ENCODE results near the gene ADPRHL1. TPM values are rescaled to one million over a fixed set of nuclear protein-coding genes. Genes with fewer than 3 reads are reported as not detected.
"Not testable (repeated sequence)": the region's sequence is repeated elsewhere in the genome, so short reads cannot be mapped to it uniquely, and the experiment has no call there.

The ADPRHL1 gene
- total RNA-seq, 2 experiments from 2014 or later = 0.57 to 0.65 TPM

DNA sequence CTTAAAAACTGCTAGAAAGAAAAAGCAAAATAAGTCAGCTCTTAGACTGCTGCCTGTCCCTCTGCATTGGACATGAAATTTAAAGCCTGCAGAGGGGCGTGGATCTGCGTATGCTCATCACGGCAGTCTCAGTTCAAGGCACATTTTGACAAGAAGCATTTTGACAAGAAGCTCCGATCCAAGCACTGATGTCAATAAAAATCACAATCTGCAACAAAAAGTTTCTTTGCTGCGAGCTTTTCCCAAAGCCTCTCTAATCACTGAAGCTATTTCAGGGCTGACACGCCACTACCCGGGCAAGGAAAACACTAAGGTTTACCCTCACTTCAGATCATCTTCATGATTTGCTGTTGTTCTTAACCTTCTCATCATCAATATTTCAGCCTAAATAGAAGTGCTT is 29.8 kb upstream of the ADPRHL1 start:
- POLR2A ChIA-PET = no interaction called here
- CTCF ChIA-PET = no interaction called here

DNA sequence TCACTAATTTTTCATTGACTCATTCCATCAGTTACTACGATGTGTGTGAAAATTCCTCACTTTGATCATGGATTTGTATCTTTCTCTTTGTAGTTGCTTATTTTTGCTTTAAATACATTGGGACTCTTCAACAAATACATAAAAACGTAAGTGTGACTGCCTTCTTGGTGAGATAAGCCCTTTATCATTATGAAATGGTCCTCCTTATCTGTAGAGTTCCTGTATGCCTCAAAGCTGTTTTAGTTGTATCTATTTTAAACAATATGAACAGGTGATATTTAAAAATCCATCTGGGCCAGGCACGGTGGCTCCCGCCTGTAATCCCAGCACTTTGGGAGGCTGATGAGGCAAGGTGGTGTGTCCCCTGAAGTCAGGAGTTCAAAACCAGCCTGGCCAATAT is 25.9 kb upstream of the ADPRHL1 start:
- POLR2A ChIA-PET = no interaction called here
- CTCF ChIA-PET = no interaction called here

- ChIA-PET CTCF (no interaction called here), POLR2A (no interaction called here)
Observed at GRCh38 chr13:113477724-113478123, 24.4 kb upstream of the ADPRHL1 start.

- CTCF ChIA-PET = no interaction called here
- POLR2A ChIA-PET = no interaction called here
Observed at GRCh38 chr13:113476811-113477210, 23.5 kb upstream of the ADPRHL1 start.

- CTCF ChIA-PET = no interaction called here
- POLR2A ChIA-PET = no interaction called here
Observed at GRCh38 chr13:113475911-113476310, 22.6 kb upstream of the ADPRHL1 start.

DNA sequence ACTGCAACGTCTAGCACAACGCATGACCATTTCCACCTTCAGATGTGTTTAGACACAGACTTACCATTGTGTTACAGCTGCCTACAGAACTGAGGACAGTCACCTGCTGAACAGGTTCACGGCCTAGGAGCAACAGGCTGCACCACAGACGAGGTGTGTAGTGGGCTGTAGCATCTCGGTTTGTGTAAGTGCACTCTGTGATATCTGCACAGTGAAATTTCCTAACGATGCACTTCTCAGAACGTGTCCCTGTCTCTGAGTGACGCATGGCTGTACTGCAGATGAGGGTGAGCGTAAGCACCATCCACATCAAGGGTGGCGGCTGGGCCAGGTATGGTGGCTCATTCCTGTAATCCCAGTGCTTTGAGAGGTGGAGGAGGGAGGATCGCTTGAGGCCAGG is 22.0 kb upstream of the ADPRHL1 start:
- POLR2A ChIA-PET = no interaction called here
- CTCF ChIA-PET = no interaction called here

DNA sequence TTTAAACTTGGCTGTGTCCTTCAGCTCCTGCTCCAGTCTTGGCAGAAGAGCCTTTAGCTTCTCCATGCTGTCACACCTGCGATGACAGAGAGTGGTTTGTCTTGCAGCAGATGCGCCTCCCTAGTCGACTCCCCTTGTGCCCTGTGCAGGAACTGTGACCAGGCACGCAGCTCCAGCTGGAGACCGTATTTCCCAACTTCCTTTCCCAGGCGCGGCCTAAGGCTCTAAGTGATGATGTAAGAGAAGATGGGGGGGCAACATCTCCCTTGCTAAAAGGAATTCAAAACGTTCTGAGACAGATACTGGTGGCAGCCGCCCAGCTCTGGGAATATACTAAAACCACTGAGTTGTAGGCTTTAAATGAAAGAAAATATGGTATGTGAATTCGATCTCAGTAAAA is 20.9 kb upstream of the ADPRHL1 start:
- CTCF ChIA-PET = no interaction called here
- POLR2A ChIA-PET = no interaction called here

DNA sequence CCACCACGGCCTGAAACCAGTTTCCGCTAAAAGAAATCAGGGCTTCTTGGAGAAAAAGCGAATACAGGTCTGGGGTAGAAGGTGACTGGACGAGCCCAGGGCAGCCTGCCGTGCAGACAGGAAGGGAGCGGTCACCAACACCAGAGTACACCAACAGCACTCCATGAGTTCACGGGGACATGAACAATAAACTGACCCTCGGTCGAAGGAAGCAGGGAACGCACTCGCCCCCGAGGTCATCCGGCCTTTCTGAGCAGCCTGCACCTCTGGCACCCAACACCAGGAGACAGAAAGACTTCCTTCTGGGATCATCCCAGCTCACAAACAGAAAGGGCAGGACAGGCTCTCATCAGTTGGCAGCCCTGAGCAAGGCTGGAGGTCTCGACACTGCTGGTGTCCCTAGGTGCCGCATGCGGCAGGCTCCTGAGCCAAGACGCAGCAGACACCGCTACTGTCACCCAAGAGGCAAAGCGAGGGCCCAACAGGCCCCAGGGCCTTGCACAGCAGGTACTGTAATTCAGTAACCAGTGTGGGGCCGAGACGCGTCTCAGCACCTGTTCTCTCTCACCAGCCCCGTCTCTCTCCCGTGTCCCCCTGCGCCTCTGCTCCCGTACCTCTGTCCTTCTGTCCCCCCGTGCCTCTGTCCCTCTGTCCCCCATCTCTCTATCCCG is 19.2 kb upstream of the ADPRHL1 start:
- ChIA-PET POLR2A (no interaction called here), CTCF (no interaction called here)

DNA sequence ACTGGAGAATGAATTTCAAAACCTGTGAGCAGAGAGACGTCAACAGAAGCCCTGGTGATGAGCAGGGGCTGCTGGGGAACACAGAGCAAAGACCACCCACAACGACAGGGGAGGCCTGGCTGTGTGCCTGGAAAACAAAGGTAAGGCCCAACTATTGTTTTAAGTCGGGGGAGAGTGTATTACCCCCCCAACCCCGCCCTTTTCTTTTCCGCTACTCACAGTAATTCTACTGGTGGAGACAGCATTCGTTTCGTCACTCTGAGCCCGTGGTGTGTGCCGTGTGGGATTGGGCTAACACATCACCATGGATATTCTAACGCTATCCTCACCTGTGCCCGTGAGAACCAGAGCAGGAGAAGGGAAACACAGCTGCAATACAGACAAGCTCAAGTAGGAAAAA is 18.6 kb upstream of the ADPRHL1 start:
- ChIA-PET CTCF (no interaction called here), POLR2A (no interaction called here)

DNA sequence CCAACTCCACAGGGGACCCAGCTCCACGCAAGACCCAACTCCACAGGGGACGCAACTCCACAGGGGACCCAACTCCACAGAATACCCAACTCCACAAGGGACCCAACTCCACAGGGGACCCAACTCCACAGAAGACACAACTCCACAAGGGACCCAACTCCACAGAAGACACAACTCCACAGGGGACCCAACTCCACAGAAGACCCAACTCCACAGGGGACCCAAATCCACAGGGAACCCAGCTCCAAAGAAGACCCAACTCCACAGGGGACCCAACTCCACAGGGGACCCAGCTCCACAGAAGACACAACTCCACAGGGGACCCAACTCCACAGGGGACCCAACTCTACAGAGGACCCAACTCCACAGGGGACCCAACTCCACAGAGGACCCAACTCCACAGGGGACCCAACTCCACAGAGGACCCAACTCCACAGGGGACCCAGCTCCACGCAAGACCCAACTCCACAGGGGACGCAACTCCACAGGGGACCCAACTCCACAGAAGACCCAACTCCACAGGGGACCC is 17.4 kb upstream of the ADPRHL1 start:
- POLR2A ChIA-PET, CTCF ChIA-PET: not testable (repeated sequence)

GRCh38 chr13:113470073-113470472 is 16.8 kb upstream of the ADPRHL1 start:
- ChIA-PET CTCF (no interaction called here), POLR2A (no interaction called here)

- POLR2A ChIA-PET = interaction anchor here (0.6 kb wide), 1 partner anchor 410 kb away, joined by 3 read pairs; no protein-coding TSS in a partner anchor
- CTCF ChIA-PET = no interaction called here
Observed at GRCh38 chr13:113469582-113469981, 16.3 kb upstream of the ADPRHL1 start.

- CTCF ChIA-PET = no interaction called here
- POLR2A ChIA-PET = interaction anchor here (0.6 kb wide), 1 partner anchor 409 kb away, joined by 3 read pairs; no protein-coding TSS in a partner anchor
Observed at GRCh38 chr13:113468472-113469201, 15.3 kb upstream of the ADPRHL1 start.

- POLR2A ChIA-PET = no interaction called here
Observed at GRCh38 chr13:113468029-113468428, 14.7 kb upstream of the ADPRHL1 start.

GRCh38 chr13:113466383-113466782 is 13.1 kb upstream of the ADPRHL1 start:
- POLR2A ChIA-PET = no interaction called here
- CTCF ChIA-PET = interaction anchor here (1.0 kb wide), 1 partner anchor 15 kb away, joined by 3 read pairs; no protein-coding TSS in a partner anchor

More at GRCh38 chr13:113468029-113468428, 14.7 kb upstream of the ADPRHL1 start:
- CTCF ChIA-PET = interaction anchor here (0.7 kb wide), 1 partner anchor 162 kb away, joined by 3 read pairs; no protein-coding TSS in a partner anchor

GRCh38 chr13:113465300-113465699 is 12.0 kb upstream of the ADPRHL1 start:
- POLR2A ChIA-PET = interaction anchor here (0.6 kb wide), 1 partner anchor 149 kb away, joined by 4 read pairs; no protein-coding TSS in a partner anchor
- CTCF ChIA-PET = no interaction called here

GRCh38 chr13:113464476-113464875 is 11.2 kb upstream of the ADPRHL1 start:
- POLR2A ChIA-PET = no interaction called here
- CTCF ChIA-PET = no interaction called here

GRCh38 chr13:113461022-113461751 is 7.9 kb upstream of the ADPRHL1 start:
- ChIA-PET CTCF (no interaction called here), POLR2A (no interaction called here)

DNA sequence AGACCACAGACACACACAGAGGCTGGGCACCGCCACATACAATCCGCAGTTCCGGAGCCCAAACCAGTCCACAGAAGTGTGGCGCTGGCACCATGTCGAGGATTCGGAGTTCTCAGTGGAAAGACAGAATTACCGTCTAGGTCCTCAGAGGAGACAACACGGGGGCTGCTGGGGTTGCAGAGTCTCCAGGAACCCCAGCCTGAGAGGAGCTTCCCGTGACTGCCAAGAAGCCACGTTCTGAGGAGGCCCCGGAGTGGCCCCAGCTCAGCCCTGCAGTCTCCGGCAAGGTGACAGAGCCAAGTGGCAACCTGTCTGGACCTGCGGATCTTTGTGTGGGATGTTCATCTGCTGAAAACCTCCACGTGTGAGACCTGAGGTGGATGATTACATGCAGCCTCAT is 7.3 kb upstream of the ADPRHL1 start:
- ChIA-PET POLR2A (no interaction called here), CTCF (no interaction called here)

DNA sequence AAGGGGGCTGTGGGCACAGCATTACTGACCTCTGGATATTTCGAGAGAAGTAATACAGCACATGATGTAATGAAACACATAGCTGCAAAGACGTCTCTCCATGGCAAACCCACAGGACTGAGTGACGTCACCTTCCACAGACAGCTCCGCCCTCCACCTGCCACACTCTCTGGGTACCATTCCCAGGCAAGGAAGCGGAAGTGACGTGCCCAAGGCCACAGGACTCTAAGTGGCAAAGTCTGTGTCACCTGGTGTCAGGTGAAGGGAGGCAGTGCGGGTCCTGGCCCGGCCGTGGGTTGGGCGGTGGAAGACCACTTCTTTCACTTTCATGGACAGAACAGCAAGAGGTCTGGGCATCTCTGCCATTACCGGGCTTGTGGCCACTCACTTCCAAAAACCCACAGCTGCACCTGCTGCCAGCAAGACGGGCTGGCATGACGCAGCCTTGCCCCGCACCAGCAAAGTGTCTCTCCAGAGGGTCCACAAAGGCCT is 6.8 kb upstream of the ADPRHL1 start:
- ChIA-PET POLR2A (no interaction called here), CTCF (no interaction called here)

Measured in activated CD8-positive, alpha-beta memory T cell treated with anti-CD3 and anti-CD28 coated beads for 36 hours (primary cell).